Endothelial cell of umbilical vein (primary cell): ENCODE results near the gene AIMP1. TPM values are rescaled to one million over a fixed set of nuclear protein-coding genes. Genes with fewer than 3 reads are reported as not detected.

ENCODE experiments used
- BruUV-seq: library from RNA; stranded (reverse); fragments of 400-500 nt; replicated peaks from 2 replicates; lab custom pipeline; 2021; lab: Mats Ljungman, UMichigan
- CTCF ChIA-PET: fragments of 300-600, 350-600 bp; sonication (Branson Sonifier 250); formaldehyde crosslinking; loops from one replicate; lab custom pipeline; 2021; ENCODE audit warnings: antibody characterized with exemption, inconsistent platforms; lab: Charles Lee
- POLR2A ChIA-PET: fragments of 300-600, 350-600 bp; sonication (Branson Sonifier 250); formaldehyde crosslinking; loops from one replicate; lab custom pipeline; 2021; ENCODE audit warnings: antibody characterized with exemption, inconsistent platforms; lab: Charles Lee
- DNase-seq: peaks from one replicate; pipeline ENCODE4 v3.0.0-alpha.2; 2011; ENCODE audit warnings: low read depth, low spot score
- FAIRE-seq: peaks from 2 replicates; lab custom pipeline; 2011; peaks lifted over from hg19 to GRCh38; lab: Jason Lieb, UNC
- H2AFZ ChIP-seq: 2 replicates; pipeline ENCODE4 v1.6.0; 2012; ENCODE audit warnings: low read depth, low read length, control low read depth, inconsistent platforms
- H3K27ac ChIP-seq: 2 replicates; pipeline ENCODE4 v1.5.1; 2011; ENCODE audit warnings: low read depth, mild to moderate bottlenecking, control low read depth, low read length, moderate library complexity; ENCODE audit not compliant: insufficient read depth
- H3K27me3 ChIP-seq, 2 experiments: 2 replicates each; pipeline versions ENCODE4 v1.6.0 to v1.6.1; 2011; ENCODE audit warnings: low read length in 2 of 2, mixed read lengths in 1 of 2; ENCODE audit not compliant: control insufficient read depth in 2 of 2, insufficient read depth in 2 of 2
- H3K36me3 ChIP-seq, 2 experiments: 2 replicates in 1 of 2; 3 replicates in 1 of 2; pipeline ENCODE4 v1.5.1; 2011; ENCODE audit warnings: low read length in 2 of 2, mild to moderate bottlenecking in 1 of 2, moderate library complexity in 1 of 2; ENCODE audit not compliant: control insufficient read depth in 2 of 2, insufficient read depth in 2 of 2; ENCODE audit errors: extremely low read depth in 1 of 2
- H3K4me1 ChIP-seq: 3 replicates; pipeline ENCODE4 v1.5.1; 2011; ENCODE audit warnings: mild to moderate bottlenecking, low read length; ENCODE audit not compliant: control insufficient read depth, insufficient read depth; ENCODE audit errors: extremely low read depth
- H3K4me2 ChIP-seq: 2 replicates; pipeline ENCODE4 v1.6.1; 2011; ENCODE audit warnings: low read length, control low read depth, mixed read lengths; ENCODE audit not compliant: insufficient read depth
- H3K4me3 ChIP-seq, 3 experiments: fragments of 200-600 bp in 1 of 3; sonication (generic), shearing (Covaris generic) in 1 of 3; replicated peaks in 1 of 3; 2 replicates each; pipeline ENCODE4 v1.5.1; 2011 to 2016; ENCODE audit warnings: control low read depth in 3 of 3, low read length in 3 of 3, mild to moderate bottlenecking in 2 of 3, inconsistent platforms in 1 of 3, low read depth in 1 of 3, moderate library complexity in 1 of 3; ENCODE audit not compliant: insufficient read depth in 1 of 3
- H3K79me2 ChIP-seq: 2 replicates; pipeline ENCODE4 v1.6.0; 2012; ENCODE audit warnings: low read length, inconsistent platforms; ENCODE audit not compliant: control insufficient read depth, insufficient read depth
- H3K9ac ChIP-seq: replicated peaks from 2 replicates; pipeline ENCODE3; 2011; ENCODE audit warnings: low read length, control low read depth; ENCODE audit not compliant: insufficient read depth; ENCODE audit errors: extremely low read depth
- H3K9me1 ChIP-seq: replicated peaks from 3 replicates; pipeline ENCODE4 v1.6.0; 2011; ENCODE audit warnings: mild to moderate bottlenecking, low read length; ENCODE audit not compliant: control insufficient read depth, insufficient read depth; ENCODE audit errors: extremely low read depth
- H3K9me3 ChIP-seq: replicated peaks from 2 replicates; pipeline ENCODE4 v1.5.1; 2012; ENCODE audit warnings: low read length, inconsistent platforms; ENCODE audit not compliant: control insufficient read depth, insufficient read depth
- H4K20me1 ChIP-seq: replicated peaks from 2 replicates; pipeline ENCODE3; 2011; ENCODE audit warnings: mild to moderate bottlenecking, low read length; ENCODE audit not compliant: control insufficient read depth, insufficient read depth; ENCODE audit errors: extremely low read depth
- EZH2 ChIP-seq: IDR thresholded peaks from 2 replicates; pipeline ENCODE4 v1.6.1; 2012; ENCODE audit warnings: borderline replicate concordance, low read depth, mild to moderate bottlenecking, moderate library complexity, low read length, inconsistent platforms; ENCODE audit not compliant: severe bottlenecking
- FOS ChIP-seq: IDR thresholded peaks from 2 replicates; pipeline ENCODE4 v1.6.1; 2011; ENCODE audit warnings: mild to moderate bottlenecking, low read length, moderate library complexity, borderline replicate concordance; ENCODE audit not compliant: insufficient read depth
- GATA2 ChIP-seq: IDR thresholded peaks from 2 replicates; pipeline ENCODE4 v1.7.0; 2011; ENCODE audit warnings: low read depth, mild to moderate bottlenecking, moderate library complexity, mixed read lengths, low read length; ENCODE audit not compliant: insufficient read length, insufficient read depth
- JUN ChIP-seq: IDR thresholded peaks from 2 replicates; pipeline ENCODE4 v1.6.1; 2011; ENCODE audit warnings: borderline replicate concordance, low read depth; ENCODE audit not compliant: insufficient read length, insufficient read depth
- MYC ChIP-seq: IDR thresholded peaks from one replicate; pipeline ENCODE4 v1.6.1; 2011; ENCODE audit warnings: mild to moderate bottlenecking, low read depth, low read length
- POLR2A ChIP-seq: IDR thresholded peaks from 2 replicates; pipeline ENCODE4 v1.6.1; 2012; ENCODE audit warnings: low read depth, mild to moderate bottlenecking, control low read depth, low read length
- POLR2AphosphoS5 ChIP-seq: IDR thresholded peaks from 2 replicates; pipeline ENCODE4 v1.6.1; 2012; ENCODE audit warnings: low read depth, mild to moderate bottlenecking, control low read depth, low read length, moderate library complexity; ENCODE audit not compliant: insufficient read depth
- dilution Hi-C: fragments of 300-500 bp; cut with MboI; formaldehyde crosslinking; loops from one replicate; pipeline ENCODE4 v1.15.0; 2019; ENCODE audit warnings: low sequenced_read_pairs; ENCODE audit not compliant: extremely low pct_ligation_motif_present
- intact Hi-C: fragments of 100-400 bp; cut with micrococcal nuclease; formaldehyde crosslinking; loops from one replicate; pipeline ENCODE4 v1.10.0; 2022
- polyA plus RNA-seq, 4 experiments: library from polyadenylated mRNA; depleted of rRNA in 3 of 4; stranded (reverse) in 3 of 4; unstranded in 1 of 4; fragments of >200 nt; gene quantifications; 2 replicates each; pipeline versions ENCODE4 v1.2.1 to v1.2.3, GENCODE V29; 2011 to 2012; ENCODE audit warnings: missing spikeins in 1 of 4
- total RNA-seq: library from RNA; stranded (reverse); gene quantifications from 2 replicates; pipeline ENCODE4 v1.2.3, GENCODE V29; 2021
- TF ChIP-seq, protein P1 (sequence below), 2 donors: IDR thresholded peaks; 1 replicate in 1 of 2; 2 replicates in 1 of 2; pipeline ENCODE4 v1.5.1; 2011; ENCODE audit warnings: low read length in 2 of 2, mild to moderate bottlenecking in 2 of 2, moderate library complexity in 2 of 2, control low read depth in 1 of 2, inconsistent platforms in 1 of 2, low read depth in 1 of 2; ENCODE audit not compliant: insufficient read depth in 1 of 2; ENCODE audit errors: extremely low read depth in 1 of 2
- TF ChIP-seq, protein P2 (sequence below): IDR thresholded peaks from 2 replicates; pipeline ENCODE4 v1.6.1; 2011; ENCODE audit not compliant: insufficient read depth, insufficient read length

Gene AIMP1
- total and polyA plus RNA-seq, 2 donors (not counting 3 experiments of a cell fraction or from before 2014, with no cell fraction given) = 6.4 to 42.4 TPM

DNA sequence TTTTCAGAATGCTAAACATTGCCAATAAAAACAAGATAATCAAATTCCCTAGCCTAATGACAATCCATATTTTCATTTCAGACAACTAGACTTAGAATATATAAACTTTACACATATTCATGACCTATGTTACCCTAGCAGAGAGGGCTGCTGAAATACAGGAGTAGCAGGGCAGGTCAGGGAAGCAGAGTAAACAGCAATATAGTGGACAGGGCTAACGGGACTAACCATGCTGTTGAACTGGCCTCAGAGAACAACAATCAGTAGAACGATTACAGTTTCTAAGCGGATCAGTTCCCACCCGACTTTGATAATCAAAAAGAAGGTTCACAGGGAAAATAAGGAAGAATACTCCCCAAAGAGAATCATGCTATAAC is 14.3 kb upstream of the AIMP1 start:
- dilution Hi-C loops = no loop called here
- POLR2A ChIA-PET = no interaction called here
- no peak for FAIRE-seq

More for the DNA sequence above, 14.3 kb upstream of the AIMP1 start:
- H3K9me1 ChIP-seq = no peaks in the 10 kb centered on the region
- H3K36me3 ChIP-seq = no peaks in the 10 kb centered on the region
- no peak overlapping the region for H3K9ac ChIP-seq
- H3K27me3 ChIP-seq = no peaks in the 10 kb centered on the region
- no peak overlapping the region for H3K27ac ChIP-seq
- no peak overlapping the region for H3K4me3 ChIP-seq
- no peaks in the 10 kb centered on the region for H4K20me1 ChIP-seq
- H3K79me2 ChIP-seq = no peaks in the 10 kb centered on the region
- intact Hi-C loops = no loop called here
- H3K4me1 ChIP-seq = no peaks in the 10 kb centered on the region
- TF ChIP-seq, protein P1, sequence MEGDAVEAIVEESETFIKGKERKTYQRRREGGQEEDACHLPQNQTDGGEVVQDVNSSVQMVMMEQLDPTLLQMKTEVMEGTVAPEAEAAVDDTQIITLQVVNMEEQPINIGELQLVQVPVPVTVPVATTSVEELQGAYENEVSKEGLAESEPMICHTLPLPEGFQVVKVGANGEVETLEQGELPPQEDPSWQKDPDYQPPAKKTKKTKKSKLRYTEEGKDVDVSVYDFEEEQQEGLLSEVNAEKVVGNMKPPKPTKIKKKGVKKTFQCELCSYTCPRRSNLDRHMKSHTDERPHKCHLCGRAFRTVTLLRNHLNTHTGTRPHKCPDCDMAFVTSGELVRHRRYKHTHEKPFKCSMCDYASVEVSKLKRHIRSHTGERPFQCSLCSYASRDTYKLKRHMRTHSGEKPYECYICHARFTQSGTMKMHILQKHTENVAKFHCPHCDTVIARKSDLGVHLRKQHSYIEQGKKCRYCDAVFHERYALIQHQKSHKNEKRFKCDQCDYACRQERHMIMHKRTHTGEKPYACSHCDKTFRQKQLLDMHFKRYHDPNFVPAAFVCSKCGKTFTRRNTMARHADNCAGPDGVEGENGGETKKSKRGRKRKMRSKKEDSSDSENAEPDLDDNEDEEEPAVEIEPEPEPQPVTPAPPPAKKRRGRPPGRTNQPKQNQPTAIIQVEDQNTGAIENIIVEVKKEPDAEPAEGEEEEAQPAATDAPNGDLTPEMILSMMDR (IDR thresholded peaks at IDR 0.05; ENCODE audit: extremely low read depth in 1 of 2, insufficient read depth in 1 of 2, low read depth in 1 of 2, low read length in 2 of 2) = no peak
- no peak for TF ChIP-seq POLR2A
- TF ChIP-seq, protein P2, sequence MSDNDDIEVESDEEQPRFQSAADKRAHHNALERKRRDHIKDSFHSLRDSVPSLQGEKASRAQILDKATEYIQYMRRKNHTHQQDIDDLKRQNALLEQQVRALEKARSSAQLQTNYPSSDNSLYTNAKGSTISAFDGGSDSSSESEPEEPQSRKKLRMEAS = no peak
- TF ChIP-seq GATA2 = no peak
- no peak for TF ChIP-seq FOS
- no peak for TF ChIP-seq MYC
- no peak for TF ChIP-seq JUN
- no peak for TF ChIP-seq POLR2AphosphoS5
- TF ChIP-seq EZH2 = no peak
- no peaks in the 10 kb centered on the region for H3K9me3 ChIP-seq
- no peak for DNase-seq
- H2AFZ ChIP-seq = no peak overlapping the region
- CTCF ChIA-PET = no interaction called here
- no TSS peak for BruUV-seq
- no peak overlapping the region for H3K4me2 ChIP-seq
